ENCODE data around the gene PALLD. TPM values are rescaled to one million over a fixed set of nuclear protein-coding genes. Genes with fewer than 3 reads are reported as not detected.

Gene PALLD
- total RNA-seq, 1 experiment from 2014 or later, result 166 TPM

GRCh38 chr4:168914095-168914494 is 417.2 kb downstream of the PALLD start:
- TF ChIP-seq EGR1 (IDR thresholded peaks at IDR 0.05; ENCODE audit: low read depth), result no peak
- no peak for TF ChIP-seq CBX3 (IDR thresholded peaks at IDR 0.05; ENCODE audit: low read depth)
- no peak for TF ChIP-seq SRF (IDR thresholded peaks at IDR 0.05; ENCODE audit: low read depth)
- DNase-seq (ENCODE audit: low read depth, low spot score), result no peak
- no peak overlapping the region for H3K27ac ChIP-seq (ENCODE audit: low read depth, low read length)
- H2AFZ ChIP-seq (ENCODE audit: low read depth, low read length, poor library complexity, severe bottlenecking), result no peak overlapping the region
- no peaks in the 10 kb centered on the region for H3K27me3 ChIP-seq (ENCODE audit: insufficient read depth, low read length)
- H3K36me3 ChIP-seq (ENCODE audit: control insufficient read depth in 1 of 2, insufficient read depth in 2 of 2, low read length in 2 of 2), result peaks cover 24 to 27% of the 10 kb centered on the region in 2 experiments; a peak in 3 of 4 replicates
- ChIA-PET CTCF (no interaction called here), RAD21 (ENCODE audit: low non-redundant PET in 1 of 2, low total read pairs in 2 of 2, uncharacterized antibody in 2 of 2, unreplicated experiment in 2 of 2) (no interaction called here), POLR2A (no interaction called here)
- H3K9me3 ChIP-seq (ENCODE audit: control insufficient read depth in 1 of 2, insufficient read depth in 1 of 2, low read depth in 1 of 2, low read length in 2 of 2), result no peaks in the 10 kb centered on the region
- ATAC-seq, result no peak
- no TSS peak for BruUV-seq (replicated peaks)
- H3K4me3 ChIP-seq (replicated peaks in 1 of 2; ENCODE audit: low read depth in 1 of 2, low read length in 2 of 2), result no peak overlapping the region
- H4K20me1 ChIP-seq (ENCODE audit: insufficient read depth), result no peaks in the 10 kb centered on the region
- H3K9ac ChIP-seq (ENCODE audit: low read length), result no peak overlapping the region
- intact Hi-C loops (cut with micrococcal nuclease), result no loop called here
- no peaks in the 10 kb centered on the region; the same call in 1 of the 2 replicates for H3K79me2 ChIP-seq (ENCODE audit: insufficient read depth, low read length)
- peaks cover 0 to 6% of the 10 kb centered on the region in 2 experiments; a peak in 2 of 4 replicates for H3K4me1 ChIP-seq (ENCODE audit: control insufficient read depth in 1 of 2, insufficient read depth in 2 of 2, low read length in 2 of 2)
- no peaks in the 10 kb centered on the region for H3K9me2 ChIP-seq (ENCODE audit: insufficient read depth)
- no peak overlapping the region for H3K4me2 ChIP-seq (ENCODE audit: low read length)

GRCh38 chr4:168917138-168917779 is 420.4 kb downstream of the PALLD start:
- DNase-seq (ENCODE audit: low read depth, low spot score) (peak; percentile 22), ATAC-seq (peak; percentile 68)
- Histone ChIP-seq H3K27me3 (ENCODE audit: insufficient read depth, low read length) (no peaks in the 10 kb centered on the region), H2AFZ (ENCODE audit: low read depth, low read length, poor library complexity, severe bottlenecking) (no peak overlapping the region), H3K9me2 (ENCODE audit: insufficient read depth) (no peaks in the 10 kb centered on the region), H3K27ac (ENCODE audit: low read depth, low read length) (peak overlapping the region; percentile 25; the same call in 1 of the 2 replicates), H4K20me1 (ENCODE audit: insufficient read depth) (no peaks in the 10 kb centered on the region), H3K4me1 (ENCODE audit: control insufficient read depth in 1 of 2, insufficient read depth in 2 of 2, low read length in 2 of 2) (peaks cover 0 to 6% of the 10 kb centered on the region in 2 experiments; a peak in 2 of 4 replicates), H3K4me2 (ENCODE audit: low read length) (no peak overlapping the region), H3K9ac (ENCODE audit: low read length) (no peak overlapping the region), H3K4me3 (replicated peaks in 1 of 2; ENCODE audit: low read depth in 1 of 2, low read length in 2 of 2) (no peak overlapping the region), H3K9me3 (ENCODE audit: control insufficient read depth in 1 of 2, insufficient read depth in 1 of 2, low read depth in 1 of 2, low read length in 2 of 2) (no peaks in the 10 kb centered on the region), H3K79me2 (ENCODE audit: insufficient read depth, low read length) (no peaks in the 10 kb centered on the region; the same call in 1 of the 2 replicates), H3K36me3 (ENCODE audit: control insufficient read depth in 1 of 2, insufficient read depth in 2 of 2, low read length in 2 of 2) (peaks cover 17 to 31% of the 10 kb centered on the region in 2 experiments; a peak in 3 of 4 replicates)
- intact Hi-C loops (cut with micrococcal nuclease), result loop anchor here (1.0 to 5.0 kb wide), 4 partner anchors 207 to 734 kb away; no protein-coding TSS in a partner anchor
- BruUV-seq (replicated peaks), result no TSS peak
- POLR2A ChIA-PET, result no interaction called here
- CTCF ChIA-PET, result interaction anchor here (0.9 to 1.3 kb wide), 3 partner anchors 207 to 402 kb away, joined by 3 to 5 read pairs (median 5); no protein-coding TSS in a partner anchor
- RAD21 ChIA-PET (ENCODE audit: low non-redundant PET in 1 of 2, low total read pairs in 2 of 2, uncharacterized antibody in 2 of 2, unreplicated experiment in 2 of 2), result interaction anchor here in 1 of 2 experiments (1.0 kb wide), 1 partner anchor 332 kb away, joined by 3 read pairs; no protein-coding TSS in a partner anchor
- TF ChIP-seq CTCF (IDR thresholded peaks at IDR 0.05 in 2 of 3, conservative IDR thresholded peaks at IDR 0.05 in 1 of 3; ENCODE audit: borderline replicate concordance in 1 of 3, insufficient read depth in 1 of 3, low read depth in 2 of 3, low read length in 2 of 3), result peak; percentile 44 to 56 (median 54); a peak in 5 of 6 replicates
- TF ChIP-seq RAD21 (IDR thresholded peaks at IDR 0.05; ENCODE audit: low read depth), result peak; percentile 76
- no peak for TF ChIP-seq REST (IDR thresholded peaks at IDR 0.05; ENCODE audit: low read depth)
